DOHH2 (cell line): ENCODE results near the gene TNFAIP1.

Source experiments
- EZH2phosphoT487 ChIP-seq: fragments of 200-600 bp; sonication (generic); IDR thresholded peaks from 2 replicates; pipeline ENCODE4 v1.6.1; 2017; ENCODE audit warnings: borderline replicate concordance, mild to moderate bottlenecking, antibody characterized with exemption, low read length, moderate library complexity, mixed read lengths
- TF ChIP-seq, protein P1 (sequence below): fragments of 200-600 bp; sonication (generic); IDR thresholded peaks from one replicate; pipeline ENCODE4 v1.5.1; 2014; ENCODE audit warnings: antibody characterized with exemption, mild to moderate bottlenecking, low read depth, low read length; ENCODE audit not compliant: poor library complexity, severe bottlenecking

DNA sequence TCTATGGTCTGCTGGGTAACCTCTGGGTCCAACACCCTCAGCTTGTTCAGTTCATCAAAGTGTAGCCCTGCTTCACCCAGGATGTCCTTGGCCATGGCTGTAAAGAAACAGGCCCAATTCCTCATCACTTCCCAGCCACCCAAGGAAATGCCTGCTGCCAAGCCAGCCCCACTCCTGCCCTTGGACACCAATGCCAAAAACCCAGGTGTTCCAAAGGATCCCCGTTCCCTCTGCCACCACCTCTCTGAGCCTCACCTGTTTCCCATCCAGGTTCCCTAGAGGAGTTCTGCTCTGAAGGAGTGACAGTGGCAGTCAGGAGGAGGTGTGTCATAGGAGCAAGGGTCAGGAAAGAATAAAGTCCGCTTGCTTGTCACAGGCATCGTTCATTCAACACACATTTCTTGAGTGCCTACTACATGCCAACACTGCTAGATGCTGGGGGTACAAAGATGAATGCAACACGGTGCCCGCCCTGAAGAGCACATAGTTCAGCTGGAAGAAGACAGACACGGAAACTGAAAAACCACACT, 3.6 kb upstream of the TNFAIP1 start:
- TF ChIP-seq, protein P1, sequence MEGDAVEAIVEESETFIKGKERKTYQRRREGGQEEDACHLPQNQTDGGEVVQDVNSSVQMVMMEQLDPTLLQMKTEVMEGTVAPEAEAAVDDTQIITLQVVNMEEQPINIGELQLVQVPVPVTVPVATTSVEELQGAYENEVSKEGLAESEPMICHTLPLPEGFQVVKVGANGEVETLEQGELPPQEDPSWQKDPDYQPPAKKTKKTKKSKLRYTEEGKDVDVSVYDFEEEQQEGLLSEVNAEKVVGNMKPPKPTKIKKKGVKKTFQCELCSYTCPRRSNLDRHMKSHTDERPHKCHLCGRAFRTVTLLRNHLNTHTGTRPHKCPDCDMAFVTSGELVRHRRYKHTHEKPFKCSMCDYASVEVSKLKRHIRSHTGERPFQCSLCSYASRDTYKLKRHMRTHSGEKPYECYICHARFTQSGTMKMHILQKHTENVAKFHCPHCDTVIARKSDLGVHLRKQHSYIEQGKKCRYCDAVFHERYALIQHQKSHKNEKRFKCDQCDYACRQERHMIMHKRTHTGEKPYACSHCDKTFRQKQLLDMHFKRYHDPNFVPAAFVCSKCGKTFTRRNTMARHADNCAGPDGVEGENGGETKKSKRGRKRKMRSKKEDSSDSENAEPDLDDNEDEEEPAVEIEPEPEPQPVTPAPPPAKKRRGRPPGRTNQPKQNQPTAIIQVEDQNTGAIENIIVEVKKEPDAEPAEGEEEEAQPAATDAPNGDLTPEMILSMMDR: no peak
- TF ChIP-seq EZH2phosphoT487: no peak
